ENCODE measurements around the gene LCE7A. TPM values are rescaled to one million over a fixed set of nuclear protein-coding genes. Genes with fewer than 3 reads are reported as not detected.

Gene LCE7A
- total and polyA plus RNA-seq, 10 of the 15 experiments (the other 5 are each of a cell fraction or from before 2014, with no cell fraction given), result not detected

DNA sequence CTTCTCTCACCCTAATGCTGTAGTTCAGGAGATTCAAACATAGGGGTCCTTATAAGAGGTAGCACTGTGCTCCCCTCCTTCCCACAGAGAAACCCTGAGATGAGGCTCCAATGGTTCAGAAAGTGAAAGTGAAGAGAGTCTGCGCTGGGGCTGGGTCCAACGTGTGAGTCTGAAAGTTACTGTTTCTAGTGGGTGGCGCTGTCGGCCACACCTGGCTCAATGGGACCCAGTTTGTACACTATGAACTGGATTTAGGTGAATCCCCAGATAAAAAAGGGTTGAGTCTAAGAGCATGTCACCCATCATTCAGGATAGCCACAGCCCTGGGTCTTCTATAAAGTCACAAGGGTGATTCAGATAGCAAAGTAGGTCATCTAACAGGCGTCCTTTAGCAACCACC is 21.1 kb downstream of the LCE7A start (continued):
- TF ChIP-seq, protein P1, sequence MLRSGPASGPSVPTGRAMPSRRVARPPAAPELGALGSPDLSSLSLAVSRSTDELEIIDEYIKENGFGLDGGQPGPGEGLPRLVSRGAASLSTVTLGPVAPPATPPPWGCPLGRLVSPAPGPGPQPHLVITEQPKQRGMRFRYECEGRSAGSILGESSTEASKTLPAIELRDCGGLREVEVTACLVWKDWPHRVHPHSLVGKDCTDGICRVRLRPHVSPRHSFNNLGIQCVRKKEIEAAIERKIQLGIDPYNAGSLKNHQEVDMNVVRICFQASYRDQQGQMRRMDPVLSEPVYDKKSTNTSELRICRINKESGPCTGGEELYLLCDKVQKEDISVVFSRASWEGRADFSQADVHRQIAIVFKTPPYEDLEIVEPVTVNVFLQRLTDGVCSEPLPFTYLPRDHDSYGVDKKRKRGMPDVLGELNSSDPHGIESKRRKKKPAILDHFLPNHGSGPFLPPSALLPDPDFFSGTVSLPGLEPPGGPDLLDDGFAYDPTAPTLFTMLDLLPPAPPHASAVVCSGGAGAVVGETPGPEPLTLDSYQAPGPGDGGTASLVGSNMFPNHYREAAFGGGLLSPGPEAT (IDR thresholded peaks at IDR 0.05; ENCODE audit: low read depth), result no peak
- TF ChIP-seq ZNF24 (IDR thresholded peaks at IDR 0.05), result no peak
- TF ChIP-seq, protein P2, sequence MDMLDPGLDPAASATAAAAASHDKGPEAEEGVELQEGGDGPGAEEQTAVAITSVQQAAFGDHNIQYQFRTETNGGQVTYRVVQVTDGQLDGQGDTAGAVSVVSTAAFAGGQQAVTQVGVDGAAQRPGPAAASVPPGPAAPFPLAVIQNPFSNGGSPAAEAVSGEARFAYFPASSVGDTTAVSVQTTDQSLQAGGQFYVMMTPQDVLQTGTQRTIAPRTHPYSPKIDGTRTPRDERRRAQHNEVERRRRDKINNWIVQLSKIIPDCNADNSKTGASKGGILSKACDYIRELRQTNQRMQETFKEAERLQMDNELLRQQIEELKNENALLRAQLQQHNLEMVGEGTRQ (IDR thresholded peaks at IDR 0.05; ENCODE audit: borderline replicate concordance, low read depth, low read length), result no peak
- TF ChIP-seq BHLHE40 (IDR thresholded peaks at IDR 0.05; ENCODE audit: borderline replicate concordance in 1 of 2, low read depth in 2 of 2, low read length in 1 of 2), result no peak
- TF ChIP-seq SIN3A (IDR thresholded peaks at IDR 0.05; ENCODE audit: low read depth, low read length), result no peak
- TF ChIP-seq, protein P3, sequence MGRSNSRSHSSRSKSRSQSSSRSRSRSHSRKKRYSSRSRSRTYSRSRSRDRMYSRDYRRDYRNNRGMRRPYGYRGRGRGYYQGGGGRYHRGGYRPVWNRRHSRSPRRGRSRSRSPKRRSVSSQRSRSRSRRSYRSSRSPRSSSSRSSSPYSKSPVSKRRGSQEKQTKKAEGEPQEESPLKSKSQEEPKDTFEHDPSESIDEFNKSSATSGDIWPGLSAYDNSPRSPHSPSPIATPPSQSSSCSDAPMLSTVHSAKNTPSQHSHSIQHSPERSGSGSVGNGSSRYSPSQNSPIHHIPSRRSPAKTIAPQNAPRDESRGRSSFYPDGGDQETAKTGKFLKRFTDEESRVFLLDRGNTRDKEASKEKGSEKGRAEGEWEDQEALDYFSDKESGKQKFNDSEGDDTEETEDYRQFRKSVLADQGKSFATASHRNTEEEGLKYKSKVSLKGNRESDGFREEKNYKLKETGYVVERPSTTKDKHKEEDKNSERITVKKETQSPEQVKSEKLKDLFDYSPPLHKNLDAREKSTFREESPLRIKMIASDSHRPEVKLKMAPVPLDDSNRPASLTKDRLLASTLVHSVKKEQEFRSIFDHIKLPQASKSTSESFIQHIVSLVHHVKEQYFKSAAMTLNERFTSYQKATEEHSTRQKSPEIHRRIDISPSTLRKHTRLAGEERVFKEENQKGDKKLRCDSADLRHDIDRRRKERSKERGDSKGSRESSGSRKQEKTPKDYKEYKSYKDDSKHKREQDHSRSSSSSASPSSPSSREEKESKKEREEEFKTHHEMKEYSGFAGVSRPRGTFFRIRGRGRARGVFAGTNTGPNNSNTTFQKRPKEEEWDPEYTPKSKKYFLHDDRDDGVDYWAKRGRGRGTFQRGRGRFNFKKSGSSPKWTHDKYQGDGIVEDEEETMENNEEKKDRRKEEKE (IDR thresholded peaks at IDR 0.05), result no peak

DNA sequence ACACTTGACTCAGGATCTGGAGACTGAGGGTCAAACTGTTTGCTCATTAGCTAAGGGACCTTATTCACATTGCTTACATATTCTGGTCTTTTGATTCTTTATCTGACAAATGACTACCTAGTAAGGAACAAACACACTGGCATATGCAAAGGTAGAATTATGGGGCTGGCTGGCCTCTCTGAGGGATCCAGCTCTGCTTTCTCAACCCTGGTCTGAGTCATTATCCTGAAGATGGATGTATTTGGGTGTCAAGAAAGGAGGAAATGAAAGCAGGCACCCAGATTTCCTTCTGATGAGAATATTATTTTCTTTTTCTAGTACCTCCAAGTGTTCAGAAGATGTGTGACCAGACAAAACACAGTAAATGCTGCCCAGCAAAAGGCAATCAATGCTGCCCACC is 24.3 kb downstream of the LCE7A start:
- H3K9ac ChIP-seq (ENCODE audit: control insufficient read depth, insufficient read depth, low read length), result no peak overlapping the region
- SMC1A ChIA-PET (ENCODE audit: uncharacterized antibody, unreplicated experiment), result interaction anchor here (0.8 to 1.0 kb wide), 2 partner anchors 24 to 25 kb away, joined by 3 to 4 read pairs; partner anchors contain the start of gene IVL
- CTCF ChIA-PET, result interaction anchor here (1.1 to 2.2 kb wide), 3 partner anchors 14 to 40 kb away, joined by 3 to 13 read pairs (median 5); no protein-coding TSS in a partner anchor
- no peaks in the 10 kb centered on the region for H3K36me3 ChIP-seq (ENCODE audit: control insufficient read depth in 2 of 2, insufficient read depth in 2 of 2, low read length in 1 of 2)
- RAD21 ChIA-PET (ENCODE audit: unreplicated experiment), result interaction anchor here (1.0 to 1.8 kb wide), 3 partner anchors 12 to 29 kb away, joined by 3 to 5 read pairs (median 4); partner anchors contain the start of gene IVL
- peak overlapping the region; percentile 4; the same call in 1 of the 2 replicates for H3K4me2 ChIP-seq (ENCODE audit: control insufficient read depth, insufficient read depth)
- H3K9me3 ChIP-seq (replicated peaks; ENCODE audit: control insufficient read depth, insufficient read depth, low read length), result no peaks in the 10 kb centered on the region
- BruUV-seq (replicated peaks), result no TSS peak
- H4K20me1 ChIP-seq (ENCODE audit: control insufficient read depth, insufficient read depth), result no peaks in the 10 kb centered on the region
- DNase-seq (ENCODE audit: low read depth, low spot score) (no peak), FAIRE-seq (no peak), ATAC-seq (peak; percentile 67)
- in situ Hi-C loops (cut with MboI), result no loop called here
- H3K27ac ChIP-seq (ENCODE audit: control insufficient read depth, insufficient read depth), result peak overlapping the region; percentile 39; the same call in 1 of the 2 replicates
- H3K4me1 ChIP-seq (ENCODE audit: control insufficient read depth, insufficient read depth, low read length), result peaks cover 39% of the 10 kb centered on the region
- intact Hi-C loops (cut with micrococcal nuclease; ENCODE audit: unreplicated experiment), result no loop called here
- peak overlapping the region; percentile 35 for H2AFZ ChIP-seq (ENCODE audit: control insufficient read depth, low read depth, low read length)
- no peak overlapping the region for H3K4me3 ChIP-seq
- no peaks in the 10 kb centered on the region for H3K27me3 ChIP-seq (replicated peaks in 1 of 2; ENCODE audit: control insufficient read depth in 2 of 2, insufficient read depth in 2 of 2, low read length in 1 of 2)
- H3K79me2 ChIP-seq (ENCODE audit: control insufficient read depth, insufficient read depth, low read length), result no peaks in the 10 kb centered on the region
- POLR2A ChIA-PET, result interaction anchor here (0.6 kb wide), 1 partner anchor 613 kb away, joined by 4 read pairs; no protein-coding TSS in a partner anchor
- TF ChIP-seq, protein P4, sequence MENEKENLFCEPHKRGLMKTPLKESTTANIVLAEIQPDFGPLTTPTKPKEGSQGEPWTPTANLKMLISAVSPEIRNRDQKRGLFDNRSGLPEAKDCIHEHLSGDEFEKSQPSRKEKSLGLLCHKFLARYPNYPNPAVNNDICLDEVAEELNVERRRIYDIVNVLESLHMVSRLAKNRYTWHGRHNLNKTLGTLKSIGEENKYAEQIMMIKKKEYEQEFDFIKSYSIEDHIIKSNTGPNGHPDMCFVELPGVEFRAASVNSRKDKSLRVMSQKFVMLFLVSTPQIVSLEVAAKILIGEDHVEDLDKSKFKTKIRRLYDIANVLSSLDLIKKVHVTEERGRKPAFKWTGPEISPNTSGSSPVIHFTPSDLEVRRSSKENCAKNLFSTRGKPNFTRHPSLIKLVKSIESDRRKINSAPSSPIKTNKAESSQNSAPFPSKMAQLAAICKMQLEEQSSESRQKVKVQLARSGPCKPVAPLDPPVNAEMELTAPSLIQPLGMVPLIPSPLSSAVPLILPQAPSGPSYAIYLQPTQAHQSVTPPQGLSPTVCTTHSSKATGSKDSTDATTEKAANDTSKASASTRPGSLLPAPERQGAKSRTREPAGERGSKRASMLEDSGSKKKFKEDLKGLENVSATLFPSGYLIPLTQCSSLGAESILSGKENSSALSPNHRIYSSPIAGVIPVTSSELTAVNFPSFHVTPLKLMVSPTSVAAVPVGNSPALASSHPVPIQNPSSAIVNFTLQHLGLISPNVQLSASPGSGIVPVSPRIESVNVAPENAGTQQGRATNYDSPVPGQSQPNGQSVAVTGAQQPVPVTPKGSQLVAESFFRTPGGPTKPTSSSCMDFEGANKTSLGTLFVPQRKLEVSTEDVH (IDR thresholded peaks at IDR 0.05; ENCODE audit: low read depth, partially characterized antibody), result no peak
- TF ChIP-seq, protein P5, sequence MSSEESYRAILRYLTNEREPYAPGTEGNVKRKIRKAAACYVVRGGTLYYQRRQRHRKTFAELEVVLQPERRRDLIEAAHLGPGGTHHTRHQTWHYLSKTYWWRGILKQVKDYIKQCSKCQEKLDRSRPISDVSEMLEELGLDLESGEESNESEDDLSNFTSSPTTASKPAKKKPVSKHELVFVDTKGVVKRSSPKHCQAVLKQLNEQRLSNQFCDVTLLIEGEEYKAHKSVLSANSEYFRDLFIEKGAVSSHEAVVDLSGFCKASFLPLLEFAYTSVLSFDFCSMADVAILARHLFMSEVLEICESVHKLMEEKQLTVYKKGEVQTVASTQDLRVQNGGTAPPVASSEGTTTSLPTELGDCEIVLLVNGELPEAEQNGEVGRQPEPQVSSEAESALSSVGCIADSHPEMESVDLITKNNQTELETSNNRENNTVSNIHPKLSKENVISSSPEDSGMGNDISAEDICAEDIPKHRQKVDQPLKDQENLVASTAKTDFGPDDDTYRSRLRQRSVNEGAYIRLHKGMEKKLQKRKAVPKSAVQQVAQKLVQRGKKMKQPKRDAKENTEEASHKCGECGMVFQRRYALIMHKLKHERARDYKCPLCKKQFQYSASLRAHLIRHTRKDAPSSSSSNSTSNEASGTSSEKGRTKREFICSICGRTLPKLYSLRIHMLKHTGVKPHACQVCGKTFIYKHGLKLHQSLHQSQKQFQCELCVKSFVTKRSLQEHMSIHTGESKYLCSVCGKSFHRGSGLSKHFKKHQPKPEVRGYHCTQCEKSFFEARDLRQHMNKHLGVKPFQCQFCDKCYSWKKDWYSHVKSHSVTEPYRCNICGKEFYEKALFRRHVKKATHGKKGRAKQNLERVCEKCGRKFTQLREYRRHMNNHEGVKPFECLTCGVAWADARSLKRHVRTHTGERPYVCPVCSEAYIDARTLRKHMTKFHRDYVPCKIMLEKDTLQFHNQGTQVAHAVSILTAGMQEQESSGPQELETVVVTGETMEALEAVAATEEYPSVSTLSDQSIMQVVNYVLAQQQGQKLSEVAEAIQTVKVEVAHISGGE (CRISPR knock-in tag; IDR thresholded peaks at IDR 0.05), result no peak
